Left lung (tissue), 10 donors: ENCODE data around the gene ZNF813. TPM values are rescaled to one million over a fixed set of nuclear protein-coding genes. Genes with fewer than 3 reads are reported as not detected.

Experiments
- ATAC-seq: fragments of 200-7000 bp; cut with Tn5 transposase; one replicate; pipeline ENCODE4 v1.9.1; 2020; ENCODE audit warnings: moderate library complexity
- DNase-seq, 4 donors: peaks; one replicate each; pipeline ENCODE4 v3.0.0-alpha.2; 2013 to 2020
- H3K27ac ChIP-seq, 2 donors: fragments of 200-600 bp; sonication (generic) in 1 of 2; one replicate each; pipeline versions ENCODE4 v1.5.0 to v1.8.0; 2020 to 2021
- H3K27me3 ChIP-seq, 2 donors: fragments of 200-600 bp; sonication (generic) in 1 of 2; one replicate each; pipeline versions ENCODE4 v1.5.0 to v1.8.0; 2020 to 2021
- H3K36me3 ChIP-seq, 2 donors: fragments of 200-600 bp; sonication (generic) in 1 of 2; one replicate each; pipeline versions ENCODE4 v1.5.0 to v1.8.0; 2020 to 2021
- H3K4me1 ChIP-seq, 2 donors: fragments of 200-600 bp; one replicate each; pipeline ENCODE4 v1.8.0; 2021
- H3K4me3 ChIP-seq, 2 donors: fragments of 200-600 bp; sonication (generic) in 1 of 2; one replicate each; pipeline versions ENCODE4 v1.5.0 to v1.8.0; 2020 to 2021; ENCODE audit warnings: mild to moderate bottlenecking in 1 of 2
- H3K9me3 ChIP-seq, 2 donors: fragments of 200-600 bp; sonication (generic) in 1 of 2; one replicate each; pipeline versions ENCODE4 v1.5.0 to v1.8.0; 2020 to 2021
- intact Hi-C, 2 donors: fragments of 100-400 bp; cut with DNase I; formaldehyde crosslinking; loops; one replicate each; pipeline versions ENCODE4 v1.11.2 to v1.14.2; 2022
- polyA plus RNA-seq, 6 donors: library from polyadenylated mRNA; unstranded; fragments of 120-200 nt; gene quantifications; one replicate each; pipeline ENCODE4 v1.2.1, GENCODE V29; 2013; ENCODE audit not compliant: insufficient read length in 6 of 6
- total RNA-seq, 2 donors: library from RNA; stranded (reverse); fragmentation: NEBNext Ultra II Directional; extraction: Animal tissue kit (Norgen Biotek cat#: 25700); gene quantifications; one replicate each; pipeline ENCODE4 v1.2.1, GENCODE V29; 2021
- TF ChIP-seq, protein P1 (sequence below), 2 donors: fragments of 200-600 bp; sonication (generic) in 1 of 2; IDR thresholded peaks; one replicate each; pipeline versions ENCODE4 v1.5.0 to v1.8.0; 2021; ENCODE audit warnings: antibody characterized with exemption in 2 of 2
- donor health status: DM: no; HTN: yes; CAD: no.
- donor health status: DM: no; HTN: no; CAD: no.

Gene ZNF813
- total and polyA plus RNA-seq, 8 donors: 5.2 to 6.5 (median 5.8) TPM

DNA sequence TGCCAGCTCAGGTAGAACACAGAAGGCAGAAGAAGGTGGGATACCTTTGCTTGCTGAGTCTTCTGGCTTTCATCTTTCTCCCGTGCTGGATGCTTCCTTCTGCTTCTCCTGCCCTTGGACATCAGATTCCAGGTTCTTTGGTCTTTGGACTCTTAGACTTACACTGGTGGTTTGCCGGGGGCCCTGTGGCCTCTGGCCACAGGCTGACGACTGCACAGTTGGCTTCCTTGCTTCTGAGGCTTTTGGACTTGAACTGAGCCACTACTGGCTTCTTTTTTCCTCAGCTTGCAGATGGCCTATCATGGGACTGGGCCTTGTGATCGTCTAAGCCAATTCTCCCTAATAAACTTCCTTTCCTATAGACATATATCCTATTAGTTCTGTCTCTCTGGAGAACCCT is 50.6 kb downstream of the ZNF813 start:
- DNase-seq: no peak
- Histone ChIP-seq H3K27me3 (no peaks in the 10 kb centered on the region), H3K36me3 (no peaks in the 10 kb centered on the region), H3K27ac (no peak overlapping the region), H3K9me3 (peaks cover 0 to 11% of the 10 kb centered on the region in 2 donors), H3K4me3 (no peak overlapping the region), H3K4me1 (peaks cover 0 to 6% of the 10 kb centered on the region in 2 donors)
- intact Hi-C loops: loop anchor here in 1 of 2 donors (10.0 kb wide), 1 partner anchor 93 kb away; no protein-coding TSS in a partner anchor
- TF ChIP-seq, protein P1, sequence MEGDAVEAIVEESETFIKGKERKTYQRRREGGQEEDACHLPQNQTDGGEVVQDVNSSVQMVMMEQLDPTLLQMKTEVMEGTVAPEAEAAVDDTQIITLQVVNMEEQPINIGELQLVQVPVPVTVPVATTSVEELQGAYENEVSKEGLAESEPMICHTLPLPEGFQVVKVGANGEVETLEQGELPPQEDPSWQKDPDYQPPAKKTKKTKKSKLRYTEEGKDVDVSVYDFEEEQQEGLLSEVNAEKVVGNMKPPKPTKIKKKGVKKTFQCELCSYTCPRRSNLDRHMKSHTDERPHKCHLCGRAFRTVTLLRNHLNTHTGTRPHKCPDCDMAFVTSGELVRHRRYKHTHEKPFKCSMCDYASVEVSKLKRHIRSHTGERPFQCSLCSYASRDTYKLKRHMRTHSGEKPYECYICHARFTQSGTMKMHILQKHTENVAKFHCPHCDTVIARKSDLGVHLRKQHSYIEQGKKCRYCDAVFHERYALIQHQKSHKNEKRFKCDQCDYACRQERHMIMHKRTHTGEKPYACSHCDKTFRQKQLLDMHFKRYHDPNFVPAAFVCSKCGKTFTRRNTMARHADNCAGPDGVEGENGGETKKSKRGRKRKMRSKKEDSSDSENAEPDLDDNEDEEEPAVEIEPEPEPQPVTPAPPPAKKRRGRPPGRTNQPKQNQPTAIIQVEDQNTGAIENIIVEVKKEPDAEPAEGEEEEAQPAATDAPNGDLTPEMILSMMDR (IDR thresholded peaks at IDR 0.05): no peak
- ATAC-seq: no peak

DNA sequence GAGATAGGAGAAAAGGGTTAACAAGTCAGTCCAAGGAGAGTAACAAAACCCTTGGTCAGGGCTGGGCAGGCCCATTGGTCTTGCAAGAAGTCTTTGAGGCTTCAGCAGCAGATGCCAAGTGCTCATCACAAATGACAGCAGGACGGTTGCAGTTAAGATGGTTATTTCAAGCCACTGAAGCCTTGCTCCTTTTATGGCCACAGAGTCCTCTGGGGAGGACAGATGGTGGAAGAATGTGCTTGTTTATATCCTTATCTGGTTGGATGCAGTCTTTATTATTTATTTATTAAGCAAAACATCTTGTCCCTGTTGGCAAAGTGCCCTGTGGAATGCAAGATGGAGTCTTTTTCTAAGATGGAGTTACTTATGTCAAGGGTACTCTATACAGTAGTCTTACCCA is 51.2 kb downstream of the ZNF813 start:
- Histone ChIP-seq H3K27me3 (no peaks in the 10 kb centered on the region), H3K36me3 (no peaks in the 10 kb centered on the region), H3K27ac (no peak overlapping the region), H3K4me3 (no peak overlapping the region), H3K9me3 (peaks cover 0 to 11% of the 10 kb centered on the region in 2 donors), H3K4me1 (peaks cover 0 to 6% of the 10 kb centered on the region in 2 donors)
- TF ChIP-seq, protein P1 (IDR thresholded peaks at IDR 0.05): no peak
- ATAC-seq (no peak), DNase-seq (no peak)
- intact Hi-C loops: loop anchor here in 1 of 2 donors (10.0 kb wide), 1 partner anchor 94 kb away; no protein-coding TSS in a partner anchor

DNA sequence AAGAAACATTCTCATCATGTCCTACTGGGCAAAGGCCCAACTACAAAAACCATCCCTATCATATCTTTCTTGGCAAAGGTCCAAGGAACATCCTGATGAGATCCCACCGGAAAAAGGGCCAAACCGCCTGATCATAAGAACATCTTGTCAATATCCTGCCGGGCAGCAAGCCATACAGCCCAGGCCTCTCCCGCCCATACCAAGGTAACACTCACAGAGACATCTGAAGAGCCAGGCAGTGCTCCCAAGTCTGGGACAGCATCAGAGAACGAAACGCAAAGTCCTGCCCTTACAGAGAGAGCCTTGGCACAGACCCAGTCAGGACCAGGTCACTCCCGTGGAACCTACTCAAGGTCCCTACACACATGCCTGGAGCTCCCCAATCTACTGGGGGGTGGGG is 51.9 kb downstream of the ZNF813 start:
- no peak for DNase-seq
- intact Hi-C loops: loop anchor here in 1 of 2 donors (10.0 kb wide), 1 partner anchor 95 kb away; no protein-coding TSS in a partner anchor
- Histone ChIP-seq H3K4me1 (peaks cover 0 to 6% of the 10 kb centered on the region in 2 donors), H3K36me3 (no peaks in the 10 kb centered on the region), H3K4me3 (no peak overlapping the region), H3K27me3 (no peaks in the 10 kb centered on the region), H3K9me3 (peaks cover 0 to 12% of the 10 kb centered on the region in 2 donors), H3K27ac (peak overlapping the region; percentile 72 to 78)
- no peak for ATAC-seq
- TF ChIP-seq, protein P1 (IDR thresholded peaks at IDR 0.05): no peak

DNA sequence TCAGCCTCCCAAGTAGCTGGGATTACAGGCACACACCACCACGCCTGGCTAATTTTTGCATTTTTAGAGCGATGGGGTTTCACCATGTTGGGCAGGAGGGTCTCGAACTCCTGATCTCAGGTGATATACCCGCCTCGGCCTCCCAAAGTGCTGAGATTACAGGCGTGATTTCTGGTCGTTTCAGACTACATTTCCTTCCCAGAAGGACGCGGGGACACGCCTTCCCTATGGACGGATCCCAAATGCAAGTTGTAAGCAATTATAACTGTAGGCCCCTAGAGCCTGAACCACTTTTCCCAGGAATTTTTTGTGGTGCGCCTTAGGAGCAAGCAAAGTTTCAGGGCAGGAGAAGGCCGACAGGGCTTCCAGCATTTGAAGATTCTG is 52.6 kb downstream of the ZNF813 start:
- ATAC-seq (no peak), DNase-seq (no peak)
- Histone ChIP-seq H3K27ac (peak overlapping the region; percentile 72 to 78), H3K9me3 (peaks cover 0 to 14% of the 10 kb centered on the region in 2 donors), H3K4me1 (peaks cover 0 to 6% of the 10 kb centered on the region in 2 donors), H3K27me3 (no peaks in the 10 kb centered on the region), H3K4me3 (peak overlapping the region; percentile 40 to 48), H3K36me3 (no peaks in the 10 kb centered on the region)
- TF ChIP-seq, protein P1 (IDR thresholded peaks at IDR 0.05): no peak
- intact Hi-C loops: no loop called here

DNA sequence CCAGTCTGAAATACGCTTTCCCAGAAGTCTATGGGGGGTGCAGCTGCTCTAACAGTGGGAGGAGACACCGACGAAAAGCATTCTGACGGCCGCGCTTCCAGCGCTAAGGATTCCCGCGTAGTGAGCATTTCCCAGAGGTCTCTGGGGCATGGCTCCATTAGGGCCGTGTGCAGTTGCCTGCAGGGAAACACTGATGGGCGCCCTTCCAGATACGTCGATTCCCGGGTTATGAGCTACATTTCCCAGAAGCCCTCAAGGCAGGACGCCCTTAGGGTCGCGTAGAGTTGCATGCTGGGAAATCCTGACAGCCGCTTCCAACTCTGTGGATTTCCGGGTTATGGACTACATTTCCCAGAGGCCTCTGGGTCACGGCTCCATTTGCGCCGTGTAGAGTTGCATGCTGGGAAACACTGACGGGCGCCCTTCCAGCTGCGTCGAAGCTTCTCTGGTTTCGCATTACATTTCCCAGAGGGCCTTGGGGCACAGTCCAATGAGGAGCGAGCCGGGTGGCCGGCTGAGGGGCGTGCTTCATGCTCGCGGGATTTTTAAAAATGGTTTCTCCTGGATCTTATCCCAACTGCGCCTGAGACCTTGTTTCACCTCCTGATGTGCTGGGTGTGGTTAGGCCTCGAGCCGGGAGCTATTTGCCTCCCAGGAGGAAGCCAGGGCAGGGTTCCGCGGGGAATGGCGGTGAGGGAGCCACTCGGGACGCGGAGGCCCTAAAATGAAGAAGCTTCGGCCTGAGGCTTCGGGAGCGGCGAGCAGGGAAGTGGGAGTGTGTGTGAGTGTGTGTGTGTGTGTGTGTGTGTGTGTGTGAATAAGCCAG is 53.2 kb downstream of the ZNF813 start:
- DNase-seq: peak; percentile 93 to 99 (median 98)
- peak; percentile 98 for ATAC-seq
- peaks cover 0 to 2% of the 10 kb centered on the region in 2 donors for H3K36me3 ChIP-seq
- H3K4me1 ChIP-seq: peaks cover 0 to 6% of the 10 kb centered on the region in 2 donors
- H3K27me3 ChIP-seq: no peaks in the 10 kb centered on the region
- peaks cover 0 to 20% of the 10 kb centered on the region in 2 donors for H3K9me3 ChIP-seq
- peak overlapping the region; percentile 40 to 48 for H3K4me3 ChIP-seq
- TF ChIP-seq, protein P1 (IDR thresholded peaks at IDR 0.05): no peak
- H3K27ac ChIP-seq: peak overlapping the region; percentile 72 to 78
- intact Hi-C loops: no loop called here
